Right lobe of liver (tissue), 4 donors: ENCODE data around the gene FLT1.

Source experiments
- POLR2A ChIP-seq: fragments of 450-650 bp; IDR thresholded peaks from one replicate; pipeline ENCODE4 v1.6.1; 2017; ENCODE audit warnings: antibody characterized with exemption, mild to moderate bottlenecking
- TF ChIP-seq, protein P1 (sequence below), 4 donors: fragments of 200-600 bp in 3 of 4; fragments of 450-650 bp in 1 of 4; IDR thresholded peaks; one replicate each; pipeline versions ENCODE4 v1.5.1 to v1.8.0; 2016 to 2022; ENCODE audit warnings: antibody characterized with exemption in 4 of 4, mild to moderate bottlenecking in 2 of 4
- donor health status: DM: no; HTN: no; CAD: no.
- donor health status: DM: no; HTN: no; CAD: no.
- donor health status: DM: no; HTN: yes; CAD: no.

DNA sequence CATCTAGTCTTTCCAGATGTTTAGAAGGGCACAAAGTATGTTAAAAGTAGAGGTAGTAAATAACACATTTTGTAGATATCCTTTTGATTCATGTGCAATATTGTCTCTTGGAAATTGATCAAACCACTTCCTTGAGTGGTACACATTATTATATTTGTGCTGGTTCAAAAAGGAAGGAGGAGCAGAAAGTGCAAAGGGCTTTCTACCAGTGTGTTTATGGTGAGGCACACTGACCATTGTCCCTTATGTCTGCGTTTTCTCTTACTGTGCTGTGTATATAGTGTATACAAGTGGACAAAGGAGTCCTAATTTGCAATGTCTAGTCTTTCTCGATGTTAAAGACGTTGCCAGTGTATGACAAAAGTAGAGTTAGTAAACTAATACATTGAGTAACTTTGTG lies 41.4 kb upstream of the FLT1 start:
- no peak for TF ChIP-seq POLR2A
- TF ChIP-seq, protein P1, sequence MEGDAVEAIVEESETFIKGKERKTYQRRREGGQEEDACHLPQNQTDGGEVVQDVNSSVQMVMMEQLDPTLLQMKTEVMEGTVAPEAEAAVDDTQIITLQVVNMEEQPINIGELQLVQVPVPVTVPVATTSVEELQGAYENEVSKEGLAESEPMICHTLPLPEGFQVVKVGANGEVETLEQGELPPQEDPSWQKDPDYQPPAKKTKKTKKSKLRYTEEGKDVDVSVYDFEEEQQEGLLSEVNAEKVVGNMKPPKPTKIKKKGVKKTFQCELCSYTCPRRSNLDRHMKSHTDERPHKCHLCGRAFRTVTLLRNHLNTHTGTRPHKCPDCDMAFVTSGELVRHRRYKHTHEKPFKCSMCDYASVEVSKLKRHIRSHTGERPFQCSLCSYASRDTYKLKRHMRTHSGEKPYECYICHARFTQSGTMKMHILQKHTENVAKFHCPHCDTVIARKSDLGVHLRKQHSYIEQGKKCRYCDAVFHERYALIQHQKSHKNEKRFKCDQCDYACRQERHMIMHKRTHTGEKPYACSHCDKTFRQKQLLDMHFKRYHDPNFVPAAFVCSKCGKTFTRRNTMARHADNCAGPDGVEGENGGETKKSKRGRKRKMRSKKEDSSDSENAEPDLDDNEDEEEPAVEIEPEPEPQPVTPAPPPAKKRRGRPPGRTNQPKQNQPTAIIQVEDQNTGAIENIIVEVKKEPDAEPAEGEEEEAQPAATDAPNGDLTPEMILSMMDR (IDR thresholded peaks at IDR 0.05): no peak
